Colon (tissue), 2 donors: ENCODE data around the gene LAPTM5.
"Not testable (repeated sequence)": the region's sequence is repeated elsewhere in the genome, so short reads cannot be mapped to it uniquely, and the experiment has no call there.

ENCODE experiments used
- FAIRE-seq: peaks from 2 replicates; lab custom pipeline; 2012; peaks lifted over from hg19 to GRCh38; lab: Jason Lieb, UNC
- donor health status: control.
- donor health status: control.

Gene LAPTM5

GRCh38 chr1:30768830-30769718 lies 11.5 kb upstream of the LAPTM5 start:
- no peak for FAIRE-seq

DNA sequence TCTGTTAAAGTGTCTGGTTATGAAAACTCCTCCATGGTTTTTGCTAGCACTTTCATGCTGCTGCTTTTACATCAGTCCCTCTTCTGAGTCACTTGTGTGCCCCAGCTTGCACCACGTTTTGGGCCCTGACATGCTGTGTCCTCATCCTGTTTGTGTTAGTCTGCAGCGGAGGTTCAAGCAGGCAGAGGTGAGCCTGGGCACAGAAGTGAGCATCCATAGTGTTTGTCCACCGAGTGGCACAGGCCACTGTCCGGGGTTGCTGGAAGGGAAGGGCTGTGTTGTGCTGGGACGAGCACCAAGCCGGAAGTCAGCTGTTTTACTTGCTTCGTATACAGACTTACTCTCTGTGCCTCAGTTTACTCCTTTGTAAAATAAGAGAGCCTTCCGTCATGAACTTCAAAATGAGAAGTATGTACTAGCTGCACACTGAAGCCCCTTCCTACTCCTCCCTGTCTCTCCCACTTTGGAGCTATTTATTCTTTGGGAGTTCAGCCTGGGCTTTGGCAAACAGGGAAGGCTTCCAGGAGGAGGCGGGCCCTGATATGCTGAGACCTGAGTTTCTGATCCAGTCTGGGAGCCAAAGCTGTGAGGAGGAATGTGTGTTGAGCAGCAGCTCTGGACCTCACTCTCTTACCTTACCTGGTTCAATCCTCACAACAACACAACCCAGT lies 10.7 kb upstream of the LAPTM5 start:
- no peak for FAIRE-seq

DNA sequence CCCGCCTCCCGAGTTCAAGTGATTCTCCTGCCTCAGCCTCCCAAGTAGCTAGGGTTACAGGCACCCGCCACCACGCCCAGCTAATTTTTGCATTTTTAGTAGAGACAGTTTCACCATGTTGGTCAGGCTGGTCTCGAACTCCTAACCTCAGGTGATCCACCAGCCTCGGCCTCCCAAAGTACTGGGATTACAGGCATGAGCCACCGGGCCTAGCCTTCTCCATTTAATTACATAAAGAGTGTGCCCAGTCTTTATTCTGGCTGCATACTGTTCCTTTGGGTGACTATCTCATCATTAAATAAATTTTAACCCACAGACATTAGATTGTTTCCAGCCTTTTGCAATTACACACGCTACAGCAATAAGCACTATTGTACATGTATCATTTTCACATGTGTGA lies 9.4 kb upstream of the LAPTM5 start:
- FAIRE-seq: not testable (repeated sequence)

DNA sequence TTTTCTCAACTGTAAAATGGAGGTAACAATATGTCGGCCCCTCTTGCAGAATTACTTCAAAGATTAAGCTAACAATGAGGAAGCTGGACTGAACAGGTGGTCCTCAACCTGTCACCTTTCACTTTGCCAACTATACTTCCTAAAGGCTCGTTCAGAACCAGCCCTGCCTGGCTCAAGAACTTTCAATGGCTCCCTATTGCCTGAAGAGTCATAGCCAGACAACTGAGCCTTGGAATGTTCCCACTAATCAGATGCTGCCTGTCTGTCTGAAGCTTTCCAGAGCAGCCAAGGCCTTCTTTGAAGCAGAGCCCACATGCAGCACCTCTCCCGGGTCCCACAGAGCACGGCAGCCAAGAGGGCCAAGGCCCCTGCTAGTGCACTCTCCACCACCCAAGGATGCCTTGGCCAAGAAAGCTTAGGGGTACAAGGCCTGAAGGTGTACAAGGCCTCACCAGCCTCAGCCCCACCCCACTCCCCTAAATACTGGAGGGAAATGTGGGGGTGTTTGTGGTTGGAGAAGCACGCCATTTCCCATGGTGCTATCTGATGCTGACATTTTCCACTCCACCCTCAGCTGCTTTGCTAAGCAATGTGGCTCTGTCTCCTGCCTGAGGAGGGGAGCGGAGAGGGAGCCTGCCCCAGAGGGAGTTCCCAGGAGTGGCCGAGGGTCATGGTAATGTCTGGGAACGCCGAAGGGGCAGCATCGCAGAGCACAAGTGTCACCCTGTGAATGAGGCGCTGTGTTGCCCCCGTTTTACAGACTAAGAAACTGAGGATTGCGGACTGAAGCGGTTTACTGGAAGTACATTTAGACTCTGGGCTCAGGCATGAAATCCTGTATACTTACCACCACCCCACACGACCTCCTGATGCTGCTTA lies 8.2 kb upstream of the LAPTM5 start:
- no peak for FAIRE-seq

GRCh38 chr1:30764939-30765555 lies 7.5 kb upstream of the LAPTM5 start:
- no peak for FAIRE-seq

- no peak for FAIRE-seq
Observed at GRCh38 chr1:30764396-30764795, 6.8 kb upstream of the LAPTM5 start.

DNA sequence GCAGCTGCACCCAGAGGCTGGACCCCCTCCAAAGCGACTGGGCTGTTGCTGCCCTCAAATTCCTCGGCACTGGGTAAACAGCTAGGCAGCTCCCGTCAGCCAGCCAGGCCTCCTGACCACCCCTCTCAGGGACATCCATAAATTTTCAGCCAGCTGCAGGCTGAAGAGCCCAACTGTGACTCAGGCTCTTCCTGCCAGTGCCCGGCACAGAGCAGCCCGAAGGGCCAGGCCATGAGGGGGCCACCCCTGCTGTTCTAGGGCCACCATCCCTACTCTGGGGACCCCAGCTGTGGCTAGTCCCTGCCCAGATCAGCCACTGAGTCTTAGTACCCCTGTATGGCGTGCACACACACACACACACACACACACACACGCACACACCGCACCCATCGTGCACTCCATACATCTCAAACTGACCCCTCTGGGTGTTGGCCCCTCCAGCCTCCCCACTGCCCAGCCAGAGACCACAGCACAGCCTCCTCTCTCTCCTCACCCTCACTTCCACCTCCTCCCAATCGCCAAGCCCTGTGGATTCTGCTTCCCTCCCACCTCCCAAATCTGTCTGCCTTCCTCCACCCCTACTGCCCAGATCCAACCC lies 6.2 kb upstream of the LAPTM5 start:
- no peak for FAIRE-seq

GRCh38 chr1:30762930-30763650 lies 5.5 kb upstream of the LAPTM5 start:
- no peak for FAIRE-seq

GRCh38 chr1:30762152-30762929 lies 4.8 kb upstream of the LAPTM5 start:
- FAIRE-seq: no peak

DNA sequence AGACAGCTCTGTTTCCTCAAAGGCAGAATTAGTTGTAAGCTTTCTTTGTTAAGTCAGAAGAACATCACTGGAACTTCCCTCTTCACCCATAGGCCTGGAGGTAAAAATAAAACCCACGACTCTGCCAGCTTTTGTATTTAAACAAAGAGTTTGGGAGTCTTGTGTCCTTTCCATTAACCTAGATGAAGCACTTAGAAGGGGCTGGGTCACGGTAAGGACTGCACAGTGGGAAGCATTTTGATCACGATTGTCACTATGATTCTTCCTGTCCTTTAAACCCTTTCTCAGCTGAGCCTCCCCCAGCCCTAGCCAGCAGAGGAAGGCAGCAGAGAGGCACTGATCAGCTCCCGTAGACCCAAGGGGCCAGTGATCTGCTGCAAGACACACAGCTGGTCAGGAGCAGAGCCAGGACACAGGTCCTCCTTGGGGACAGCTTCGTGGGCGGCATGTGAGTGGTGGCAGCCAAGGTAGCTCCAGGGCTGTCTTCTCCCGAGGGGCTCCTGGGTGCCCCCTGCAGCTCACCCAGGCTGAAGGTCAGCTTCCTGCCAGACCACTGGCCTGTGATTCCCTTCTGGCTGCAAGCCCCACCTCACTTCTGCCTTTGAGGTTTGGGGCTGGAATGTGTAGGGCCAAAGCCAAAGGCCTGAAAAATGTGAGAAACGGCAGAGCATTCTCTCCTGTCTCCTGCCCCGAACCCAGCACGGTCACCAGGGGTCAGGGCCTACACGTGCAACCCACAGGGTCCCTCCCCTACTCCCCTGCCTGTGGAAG lies 4.0 kb upstream of the LAPTM5 start:
- FAIRE-seq: no peak

DNA sequence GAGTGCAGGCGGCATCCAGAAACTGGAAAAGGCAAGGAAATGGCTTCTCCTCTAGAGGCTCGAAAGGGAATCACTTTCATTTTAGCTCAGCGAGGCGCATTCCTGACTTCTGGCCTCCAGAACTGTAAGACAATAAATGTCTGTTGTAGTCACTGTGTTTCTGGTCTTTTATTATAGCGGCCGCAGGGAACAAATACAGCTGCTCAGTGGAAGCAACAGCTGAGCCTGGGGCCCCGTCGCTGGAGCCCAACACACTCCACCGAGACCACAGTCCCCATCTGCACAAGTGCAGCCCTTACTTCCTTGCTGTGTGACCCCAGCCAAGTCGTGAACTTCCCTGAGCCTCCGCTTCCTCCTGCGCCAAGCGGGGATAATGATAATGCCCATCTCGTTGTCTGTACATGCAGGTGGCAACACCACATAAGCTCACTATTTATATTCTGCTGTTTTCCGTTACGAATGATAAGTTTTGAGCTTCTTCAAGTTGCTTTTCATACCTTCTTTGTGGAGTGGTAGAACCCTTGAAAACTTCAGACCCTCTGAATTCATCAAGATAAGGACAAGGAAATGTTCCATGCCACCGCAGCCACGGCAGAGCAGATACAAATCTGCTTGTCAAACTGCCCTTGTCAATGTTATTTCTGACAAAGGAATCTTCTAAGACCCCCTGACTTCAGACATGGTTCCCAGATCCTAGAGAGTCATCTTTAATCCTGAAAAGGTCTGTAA lies 3.2 kb upstream of the LAPTM5 start:
- no peak for FAIRE-seq

- FAIRE-seq: no peak
Observed at GRCh38 chr1:30759718-30760281, 2.2 kb upstream of the LAPTM5 start.

DNA sequence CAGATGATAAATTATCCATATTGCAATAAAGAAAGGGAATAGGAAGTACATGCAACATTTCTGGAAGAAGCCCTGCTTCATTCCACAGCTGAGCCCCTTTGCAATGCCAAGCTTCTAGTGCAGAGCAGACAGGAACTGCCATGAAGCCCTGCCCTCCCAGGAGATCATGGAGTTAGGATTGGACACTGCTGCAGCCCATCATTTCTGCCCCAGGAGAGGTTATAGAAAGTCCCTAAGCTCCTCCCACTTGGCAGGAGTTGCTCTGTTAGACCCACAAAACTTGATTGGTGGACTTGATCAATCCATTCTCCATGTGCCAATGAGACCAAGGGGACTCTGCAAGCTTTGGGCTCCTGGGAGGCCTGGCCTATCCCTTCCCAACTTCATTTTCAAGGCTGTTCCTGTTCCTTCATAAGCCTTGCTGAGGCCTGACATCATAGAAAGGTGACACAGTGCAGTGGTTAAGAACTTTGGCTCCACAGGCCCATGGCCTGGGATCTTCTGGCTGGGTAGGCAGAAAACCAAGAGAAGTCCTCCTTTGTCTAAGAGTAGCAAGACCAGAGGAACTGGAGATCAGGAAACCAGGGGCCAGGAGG lies 1.3 kb upstream of the LAPTM5 start:
- no peak for FAIRE-seq

GRCh38 chr1:30758121-30758688 lies 631 bp upstream of the LAPTM5 start:
- no peak for FAIRE-seq

DNA sequence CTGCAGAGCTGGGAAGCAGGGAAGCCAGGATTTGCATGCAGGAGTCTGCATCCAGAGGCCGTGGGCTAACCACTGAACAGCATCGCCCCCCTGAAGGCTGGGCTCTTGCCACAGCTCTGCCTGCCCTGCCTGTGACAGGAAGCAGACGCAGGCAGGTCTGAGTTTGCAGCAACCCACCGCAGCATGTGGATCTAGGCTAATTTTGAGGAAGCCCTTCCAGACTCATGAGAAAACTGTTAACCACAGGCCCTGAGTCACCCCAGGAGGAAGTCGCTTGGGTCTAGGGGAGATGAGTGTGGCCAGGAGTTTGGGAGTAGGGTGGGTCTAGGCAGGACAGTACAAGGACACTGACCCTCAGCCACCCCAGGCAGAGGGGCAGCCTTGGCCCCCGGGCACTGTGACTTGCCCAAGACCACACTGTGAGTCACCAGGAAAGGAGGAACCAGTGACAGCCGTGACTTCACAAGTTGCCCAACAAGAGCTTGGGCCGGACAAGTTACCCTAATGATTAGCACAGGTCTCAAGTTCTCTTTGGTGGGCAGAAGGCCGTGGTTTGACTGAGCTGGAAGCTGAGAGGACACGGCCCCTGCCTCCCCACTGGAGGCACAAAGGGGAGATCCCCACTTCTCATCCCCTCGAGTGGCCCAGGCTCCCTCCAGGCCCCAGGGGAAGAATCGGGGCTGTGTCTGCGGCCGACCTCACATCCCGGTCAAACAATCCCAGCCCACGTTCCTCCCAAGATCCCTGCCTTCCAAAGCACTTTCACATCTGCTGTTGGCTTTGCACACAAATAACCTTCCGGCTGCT lies 826 bp downstream of the LAPTM5 start:
- no peak for FAIRE-seq

GRCh38 chr1:30756206-30756544 lies 1.4 kb downstream of the LAPTM5 start:
- FAIRE-seq: no peak

GRCh38 chr1:30755746-30756145 lies 1.8 kb downstream of the LAPTM5 start:
- no peak for FAIRE-seq
